CD4-positive, alpha-beta T cell treated with Interleukin-6 for 4 hours (primary cell): ENCODE results near the gene ITPRID1.

Experiments
- DNase-seq: peaks from one replicate; pipeline ENCODE4 v3.0.0-alpha.2; 2020; ENCODE audit warnings: mixed read lengths

ITPRID1 gene

DNA sequence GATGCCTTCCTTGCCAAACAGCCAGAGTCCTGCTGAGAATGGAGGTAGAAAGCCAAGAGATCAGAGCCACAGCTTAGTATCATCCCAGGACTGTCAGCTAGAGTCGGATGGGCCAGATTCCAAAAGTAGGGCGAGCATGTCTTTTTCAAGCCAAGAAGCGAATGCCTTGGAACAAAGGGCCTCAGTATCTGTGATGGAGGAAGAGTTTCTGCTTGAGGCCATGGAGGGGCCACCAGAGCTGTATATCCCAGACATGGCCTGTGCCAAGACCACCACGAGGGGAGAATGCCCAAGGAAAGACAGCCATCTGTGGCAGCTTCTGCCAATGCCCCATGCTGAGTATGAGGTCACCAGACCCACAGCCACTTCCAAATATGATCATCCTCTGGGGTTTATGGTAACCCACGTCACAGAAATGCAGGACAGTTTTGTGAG, 128.8 kb downstream of the ITPRID1 start:
- DNase-seq = no peak

DNA sequence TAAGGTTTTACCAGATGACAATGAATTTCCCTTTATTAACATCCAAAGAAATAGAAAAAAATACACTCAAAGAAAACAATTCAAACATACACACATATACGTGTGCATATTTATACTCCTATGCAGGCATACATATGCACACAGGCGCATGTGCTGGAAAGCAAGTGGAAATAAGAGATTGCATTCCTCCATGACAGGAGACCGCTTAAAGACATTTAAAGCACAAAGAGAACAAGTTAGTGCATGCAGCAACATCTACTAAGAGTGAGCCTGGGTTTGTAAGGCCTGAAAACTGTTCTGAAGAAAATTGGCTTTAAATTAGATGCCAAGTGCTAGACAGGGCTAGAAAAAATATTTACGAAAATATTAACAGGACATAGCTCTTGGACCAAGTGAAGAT, 133.1 kb downstream of the ITPRID1 start:
- no peak for DNase-seq

DNA sequence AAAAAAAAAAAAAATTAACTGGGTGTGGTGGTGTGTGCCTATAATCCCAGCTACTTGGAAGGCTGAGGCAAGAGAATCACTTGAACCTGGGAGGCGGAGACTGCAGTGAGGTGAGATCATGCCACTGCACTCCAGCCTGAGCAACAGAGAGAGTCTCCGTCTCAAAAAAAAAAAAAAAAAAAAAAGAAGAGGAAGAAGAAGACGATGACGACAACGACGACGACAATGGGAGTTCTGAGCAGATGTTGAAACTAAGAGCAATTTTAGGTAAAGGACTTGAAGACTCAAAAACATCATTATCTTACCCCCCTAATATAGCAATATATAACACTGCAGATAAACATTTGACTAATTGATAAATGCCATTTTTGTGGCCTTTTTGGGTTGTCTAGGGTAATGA, 133.6 kb downstream of the ITPRID1 start:
- no peak for DNase-seq

DNA sequence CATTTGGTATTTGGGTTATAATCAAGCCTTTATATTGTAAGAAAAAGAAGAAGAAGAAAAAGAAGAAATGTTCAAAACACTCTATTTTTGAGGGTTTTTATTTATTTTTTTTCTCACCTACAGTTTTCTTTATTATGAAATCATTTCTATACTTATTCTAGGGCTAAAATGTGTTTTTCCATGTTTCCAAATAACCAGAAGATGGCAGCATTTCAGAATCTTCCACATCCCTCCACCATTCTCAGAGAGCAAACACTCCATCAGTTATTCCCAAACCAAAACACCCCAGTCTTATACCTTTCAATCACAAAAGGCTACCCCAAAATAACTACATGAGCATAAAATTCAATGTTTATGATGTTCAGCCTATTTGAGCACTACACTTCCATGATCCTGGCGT, 134.4 kb downstream of the ITPRID1 start:
- no peak for DNase-seq

DNA sequence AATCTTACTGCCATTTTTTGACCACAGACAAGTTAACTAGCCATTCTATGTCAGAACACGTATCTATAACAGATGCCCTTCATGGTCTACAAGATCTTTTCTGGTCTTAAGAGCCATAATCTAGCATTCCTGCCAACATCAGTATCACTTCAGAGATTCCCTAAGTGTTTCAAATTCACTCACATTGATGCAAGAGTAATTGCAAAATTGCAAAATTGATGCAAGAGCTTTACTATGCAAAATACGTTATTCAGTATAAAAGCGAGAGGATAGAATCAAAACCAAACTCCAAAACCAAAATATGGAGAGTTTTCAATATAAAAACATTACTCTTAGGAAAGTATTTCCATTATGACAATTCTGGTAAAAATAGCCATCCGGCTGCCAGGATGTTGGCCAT, 135.0 kb downstream of the ITPRID1 start:
- DNase-seq = no peak

DNA sequence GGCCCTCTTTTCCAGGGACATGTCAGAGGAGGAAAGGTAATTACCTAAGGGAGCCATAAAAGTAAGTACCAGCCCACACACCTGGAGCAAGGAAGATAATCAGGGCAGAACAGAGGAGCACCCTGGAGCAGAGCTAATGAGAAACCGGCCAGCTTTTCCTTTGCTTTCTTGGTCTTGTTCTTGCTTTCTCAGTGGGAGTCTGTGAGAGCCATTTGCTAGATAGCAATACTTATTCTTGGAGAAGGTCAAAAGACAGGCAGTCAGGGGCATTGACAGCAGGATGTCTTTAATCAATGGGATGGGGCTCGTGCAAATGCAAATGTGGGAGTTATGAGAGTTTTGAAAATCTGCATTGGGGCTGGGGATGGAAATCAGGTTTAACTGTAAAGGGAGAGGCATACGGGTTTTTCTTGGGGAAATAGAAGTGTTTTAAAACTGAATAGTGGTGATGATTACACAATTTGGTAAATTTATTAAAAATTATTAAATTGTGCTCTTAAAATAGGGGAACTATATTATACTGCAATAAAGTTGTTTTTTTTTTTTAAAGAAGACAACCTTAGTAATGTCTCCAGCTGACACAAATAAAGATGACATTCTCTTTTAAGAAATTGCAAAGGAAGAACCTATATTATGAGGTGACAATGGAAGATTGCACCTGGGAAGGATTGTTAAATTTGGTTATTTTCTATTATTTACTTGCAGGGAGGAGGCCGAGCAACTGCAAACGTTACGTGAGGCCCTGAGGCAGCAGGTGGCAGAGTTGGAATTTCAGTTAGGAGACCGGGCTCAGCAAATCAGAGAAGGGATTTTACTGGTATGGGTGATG, 137.6 kb downstream of the ITPRID1 start:
- no peak for DNase-seq

DNA sequence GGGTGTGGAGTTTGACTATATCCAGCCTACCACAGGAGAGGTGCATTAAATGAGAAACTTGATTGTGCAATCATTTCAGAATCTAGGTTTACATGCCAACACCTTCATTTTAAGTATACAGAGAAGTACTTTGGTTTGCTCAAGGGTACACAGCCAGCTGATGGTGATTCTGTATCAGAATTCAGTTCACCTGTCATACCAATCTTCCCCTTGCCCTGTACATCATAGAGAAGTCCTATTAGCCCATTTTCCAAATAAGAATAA, 138.1 kb downstream of the ITPRID1 start:
- DNase-seq = no peak

DNA sequence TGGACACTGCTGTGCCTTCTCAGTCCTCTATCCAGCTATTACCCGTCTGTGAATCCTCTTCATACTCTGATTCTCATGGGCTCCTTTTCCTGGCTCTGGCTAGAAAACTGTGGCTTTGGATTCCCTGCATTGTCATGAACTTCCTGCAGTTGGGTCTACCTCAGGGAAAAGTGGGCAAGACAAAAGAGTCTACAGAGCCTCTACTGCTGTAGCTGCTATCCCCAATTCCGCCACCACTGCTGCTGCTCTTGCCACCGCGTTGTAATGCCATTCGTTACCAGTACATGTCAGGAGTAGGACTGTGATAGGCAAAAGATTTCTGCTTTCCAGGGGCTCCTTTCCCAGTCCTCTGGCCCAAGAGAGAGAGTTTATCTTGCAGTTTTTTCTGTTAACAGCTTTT, 149.2 kb downstream of the ITPRID1 start:
- DNase-seq = no peak

DNA sequence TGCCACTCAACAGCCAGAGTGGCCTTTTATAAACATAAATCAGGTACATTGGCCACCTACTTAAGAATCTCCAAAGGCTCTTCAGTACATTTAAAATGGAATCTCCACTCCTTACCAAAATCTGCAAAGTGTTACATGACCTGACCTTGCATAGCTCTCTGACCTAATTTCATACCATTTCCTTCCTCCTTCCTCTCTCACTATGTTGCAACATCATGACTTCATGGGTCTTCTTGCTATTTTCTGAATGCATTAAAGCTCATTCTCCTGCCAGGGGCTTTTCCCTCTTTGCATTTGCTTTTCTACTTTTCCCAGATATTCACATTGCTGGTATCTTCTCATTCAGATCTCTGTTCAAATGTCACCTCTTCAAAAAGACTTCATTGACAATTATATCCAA, 151.0 kb downstream of the ITPRID1 start:
- DNase-seq = no peak

DNA sequence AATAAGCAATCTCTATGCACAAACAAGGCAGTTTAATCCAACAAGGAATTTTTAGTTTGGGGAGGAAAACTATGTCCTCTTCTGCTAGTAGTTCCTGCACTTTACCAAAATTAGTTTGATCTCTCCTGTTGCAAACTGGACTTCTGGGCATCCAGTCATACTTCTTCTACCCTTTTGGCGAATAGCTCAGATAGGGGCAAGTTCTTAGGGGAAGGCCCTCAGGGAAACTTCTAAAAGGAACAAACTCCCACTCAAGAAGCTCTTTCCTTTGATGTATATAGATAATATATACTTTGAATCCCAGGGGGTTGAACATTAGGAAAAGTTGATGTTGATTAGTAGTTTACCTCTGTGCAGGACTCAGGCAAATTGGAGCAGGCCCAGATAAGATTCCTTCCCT, 151.7 kb downstream of the ITPRID1 start:
- no peak for DNase-seq

DNA sequence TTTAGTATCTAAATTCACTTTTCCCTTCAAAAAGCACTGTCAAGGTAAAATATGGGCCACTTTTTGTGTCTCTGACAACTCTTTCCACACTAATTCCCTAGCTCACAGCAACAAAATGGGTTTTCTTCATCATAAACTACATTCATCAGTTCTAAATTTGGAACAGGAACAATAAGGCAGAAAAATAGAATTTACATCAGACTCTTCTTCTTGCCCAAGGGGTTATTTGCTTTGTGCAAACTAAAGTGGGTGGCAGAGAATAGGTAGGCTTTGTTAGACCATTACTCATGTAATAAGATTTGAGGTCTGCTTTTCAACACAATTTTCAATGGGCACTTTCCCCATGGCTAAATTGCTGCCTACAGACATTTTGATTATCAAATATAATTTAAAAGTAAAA, 155.6 kb downstream of the ITPRID1 start:
- DNase-seq = no peak

DNA sequence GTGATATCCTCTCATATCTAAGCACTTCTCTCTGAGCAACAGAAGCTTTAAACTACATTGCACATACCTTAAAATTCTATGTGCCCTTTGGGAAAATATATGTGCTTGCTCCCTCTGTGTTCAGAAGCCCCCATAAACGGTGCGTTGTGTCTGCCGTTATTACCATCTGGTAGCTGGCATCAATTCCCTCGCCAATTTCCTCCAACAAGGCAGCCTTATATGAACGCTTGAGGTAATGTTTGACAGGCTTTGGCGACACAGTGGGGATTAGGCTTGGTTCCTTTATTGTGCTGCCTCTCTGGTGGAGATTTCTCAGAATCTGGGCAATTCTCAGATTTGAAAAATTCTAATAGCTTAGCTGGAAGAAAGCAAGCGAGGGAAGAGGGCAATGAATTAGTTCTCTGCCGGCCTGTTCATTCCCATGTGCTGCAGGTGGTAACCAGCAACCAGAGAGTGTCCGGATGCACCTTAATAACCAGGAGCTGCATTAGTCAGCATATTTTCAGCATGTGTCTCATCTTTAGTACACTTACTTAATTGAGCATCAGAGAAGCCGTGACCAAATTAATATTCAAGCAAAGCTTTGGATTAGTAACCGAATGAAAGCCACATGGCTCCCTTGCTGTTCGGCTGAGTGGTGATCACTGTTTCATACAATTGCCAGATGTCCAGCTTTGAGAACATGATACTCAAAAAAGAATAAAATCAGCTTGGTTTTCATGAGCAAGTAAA, 165.8 kb downstream of the ITPRID1 start:
- no peak for DNase-seq

DNA sequence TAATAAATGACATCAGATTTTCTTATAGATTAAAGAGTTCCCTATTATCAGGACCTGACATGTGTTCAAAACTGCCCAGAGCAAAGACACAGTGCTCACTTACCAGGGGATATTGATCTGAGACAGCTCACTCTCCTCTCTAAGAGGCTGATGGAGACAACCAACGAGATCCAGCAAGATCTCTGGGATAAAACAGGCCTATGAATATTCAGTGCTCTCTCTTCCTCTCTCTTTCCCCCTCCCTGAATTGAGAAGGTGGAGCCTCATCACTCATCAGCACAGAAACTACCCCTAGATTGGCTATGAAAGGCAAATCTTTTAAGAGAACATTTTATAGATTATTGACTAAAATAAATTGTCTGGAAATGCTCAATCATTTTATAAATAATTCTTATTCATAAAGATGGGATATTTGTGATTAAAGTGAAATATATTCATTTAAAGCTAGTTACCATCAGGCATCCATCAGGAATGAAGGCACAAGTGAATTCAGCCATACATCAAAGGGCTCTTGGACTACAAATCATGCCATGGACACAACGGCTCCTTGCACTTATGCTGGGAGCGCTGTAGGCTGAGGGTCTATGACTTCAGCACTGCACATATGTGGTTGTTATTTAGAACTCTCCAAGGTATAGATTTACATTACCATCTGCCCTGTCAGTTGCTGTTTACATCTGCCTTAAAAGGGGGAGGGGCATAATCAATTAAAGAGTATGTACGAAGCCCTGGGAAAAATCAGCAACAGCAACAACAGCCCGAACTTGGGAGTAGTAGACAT, 169.7 kb downstream of the ITPRID1 start:
- DNase-seq = no peak

DNA sequence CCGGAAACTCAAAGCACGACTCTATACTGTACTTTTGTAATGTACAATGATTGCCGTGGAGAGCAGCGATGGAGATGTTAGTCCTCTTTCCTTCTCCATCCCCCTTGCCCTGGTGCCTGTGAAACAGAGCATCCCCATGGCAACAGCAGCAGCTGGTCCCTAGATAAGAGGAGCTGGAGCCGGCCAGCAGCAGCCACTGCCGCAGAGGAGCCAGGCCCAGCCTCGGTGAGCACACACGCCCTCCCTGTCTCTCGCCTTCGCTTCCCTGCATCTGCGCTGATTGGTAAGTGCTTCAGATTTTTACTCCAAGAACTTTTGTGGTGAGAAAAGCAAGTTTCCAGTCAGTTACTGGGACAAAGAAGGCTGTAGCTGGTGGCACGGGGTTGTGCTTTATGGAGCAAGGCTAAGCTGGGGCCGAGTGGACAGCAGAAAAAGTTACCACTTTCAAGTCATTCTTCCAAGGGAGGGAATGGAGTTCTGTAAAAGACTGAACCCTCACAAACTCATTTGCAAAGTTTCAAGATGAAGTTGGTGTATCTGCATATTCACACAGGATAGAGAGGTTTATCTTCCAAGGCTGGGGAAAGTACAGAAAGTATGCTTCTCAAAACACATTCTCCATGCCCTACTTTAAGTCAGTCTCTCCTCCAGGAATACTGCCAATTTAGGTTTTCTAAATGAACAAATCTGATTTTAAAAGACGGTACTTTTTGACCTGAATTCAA, 173.3 kb downstream of the ITPRID1 start, which contains the start of gene PPP1R17:
TSS of gene PPP1R17 (plus strand) at position 192 of the 725 bp plus-strand sequence. CDS start 5,227 bp downstream, outside the sequence.
- no peak for DNase-seq

DNA sequence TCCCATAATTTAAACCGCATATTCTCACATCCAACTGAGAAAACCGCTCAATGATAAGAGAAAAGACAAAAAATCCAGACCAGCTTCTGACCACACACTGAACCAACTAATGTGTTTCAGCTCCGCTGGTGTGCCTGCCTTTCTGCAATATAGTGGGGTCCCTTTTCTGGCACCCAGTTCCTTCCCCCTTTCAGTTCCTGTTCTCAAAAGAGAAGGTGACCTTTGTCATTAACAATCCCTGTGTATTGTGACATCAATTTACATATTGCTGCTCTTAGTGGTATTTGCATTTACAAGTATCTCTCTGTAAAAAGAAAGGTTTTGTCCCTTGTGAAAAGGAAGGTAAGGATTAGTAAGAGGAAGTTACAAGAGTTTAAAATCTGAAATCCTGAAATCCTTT, 174.5 kb downstream of the ITPRID1 start:
- no peak for DNase-seq

DNA sequence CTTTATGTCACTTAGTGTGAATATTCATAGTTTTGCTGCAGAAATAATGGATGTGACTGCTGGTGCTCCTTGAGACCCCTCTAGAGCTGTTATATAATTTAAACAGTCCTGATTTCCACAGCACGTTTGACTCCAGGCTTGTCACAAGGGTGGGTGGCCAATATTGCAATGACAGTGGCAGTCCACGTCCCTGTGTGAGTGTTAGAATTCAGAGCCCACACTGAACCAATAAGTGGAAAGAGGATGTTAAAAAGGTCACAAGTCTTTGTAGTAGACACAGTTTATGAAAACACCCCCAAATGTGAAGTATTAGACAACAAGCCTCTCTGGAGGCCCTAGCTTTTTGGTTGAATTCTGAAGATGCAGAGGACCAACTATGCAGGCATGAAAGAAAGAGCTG, 175.1 kb downstream of the ITPRID1 start:
- DNase-seq = no peak

DNA sequence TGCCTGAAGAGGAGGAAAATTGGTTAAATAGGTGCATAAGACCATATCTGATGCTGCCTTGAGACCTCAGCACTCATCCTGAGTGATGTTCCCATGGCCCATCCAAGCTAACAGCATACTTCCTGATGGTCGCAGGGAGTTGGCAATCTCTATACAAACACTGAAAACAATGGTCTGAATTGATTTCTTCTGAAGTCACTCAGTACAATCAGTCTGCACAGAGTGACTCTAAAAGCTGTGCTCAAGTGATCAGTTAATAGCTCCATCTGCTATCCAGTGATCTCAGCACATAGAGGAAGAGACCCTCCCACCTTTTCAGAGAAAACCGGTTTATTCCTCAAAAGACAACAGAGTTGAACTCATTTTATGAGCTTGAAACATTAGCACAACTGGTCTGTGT, 177.0 kb downstream of the ITPRID1 start:
- DNase-seq = no peak

DNA sequence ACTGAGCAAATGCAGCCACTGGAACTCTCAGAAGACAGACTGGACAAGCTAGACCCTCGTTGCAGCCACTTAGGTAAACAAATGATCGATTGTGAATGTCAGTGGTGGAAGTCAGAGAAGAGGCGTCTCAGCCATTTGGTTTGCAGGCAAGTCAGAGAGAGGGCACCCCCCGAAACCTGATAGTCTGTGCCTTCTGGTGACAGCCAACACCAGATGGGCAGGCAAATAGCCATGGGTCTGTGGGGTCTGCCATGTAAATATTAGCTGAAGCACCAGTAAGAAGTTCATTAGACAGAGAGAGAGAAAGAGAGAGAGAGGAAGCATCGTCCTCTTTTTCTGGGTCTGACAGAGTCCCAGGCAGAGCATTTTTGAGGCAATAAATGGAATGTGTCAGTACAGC, 178.6 kb downstream of the ITPRID1 start:
- no peak for DNase-seq

DNA sequence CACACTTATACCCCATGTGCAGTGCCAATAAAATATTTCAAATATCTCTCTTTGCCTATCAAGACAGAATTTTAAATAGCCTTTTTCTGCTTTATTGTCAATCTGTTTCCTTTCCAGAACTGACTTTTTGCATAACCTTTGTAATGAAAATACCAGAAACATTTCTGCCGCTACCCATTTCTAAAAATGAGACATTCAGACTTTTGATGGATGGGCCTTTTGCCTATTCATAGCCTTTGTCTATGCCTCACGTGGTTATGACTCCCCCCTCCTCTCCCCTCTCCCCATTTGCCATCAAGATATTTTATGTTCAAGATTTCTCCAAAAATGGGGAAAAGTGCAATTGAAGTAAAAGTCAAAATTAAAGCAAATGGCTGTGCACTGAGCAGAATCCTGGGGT, 179.0 kb downstream of the ITPRID1 start:
- DNase-seq = no peak

DNA sequence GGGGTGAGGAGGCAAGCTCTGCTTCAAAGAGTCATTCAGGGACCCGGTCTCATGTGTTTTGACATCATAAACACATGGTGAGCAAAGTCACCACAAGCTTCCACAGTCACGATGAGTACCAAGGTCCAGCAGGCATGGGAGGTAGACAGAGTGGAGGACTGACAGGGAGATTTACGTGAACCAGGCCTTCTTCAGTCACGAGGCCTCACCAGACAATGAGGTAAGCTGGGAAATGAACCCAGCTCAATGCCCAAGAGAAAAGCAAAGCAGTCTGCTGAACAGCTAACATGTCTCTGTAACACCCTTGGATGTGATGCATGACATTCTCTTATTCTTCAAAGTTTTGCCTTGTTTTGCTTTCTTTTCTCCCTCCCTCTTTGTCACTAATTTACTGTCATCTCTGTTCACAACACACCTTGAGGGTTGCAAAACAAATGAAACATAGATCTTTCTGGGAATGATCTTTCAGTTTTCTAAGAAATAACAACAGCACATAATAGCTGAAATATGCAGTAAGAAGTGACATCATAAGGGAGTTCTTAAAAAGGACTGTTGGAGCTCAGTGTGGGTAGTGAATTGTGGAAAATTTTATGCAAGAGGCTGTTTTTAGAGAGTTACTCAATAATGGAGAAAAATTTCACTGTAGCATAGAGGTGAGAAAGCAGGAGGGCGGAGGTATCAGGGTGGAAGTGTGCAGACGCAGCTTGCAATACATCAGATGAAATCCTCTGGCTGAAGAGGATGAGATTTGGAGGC, 182.1 kb downstream of the ITPRID1 start:
- no peak for DNase-seq

DNA sequence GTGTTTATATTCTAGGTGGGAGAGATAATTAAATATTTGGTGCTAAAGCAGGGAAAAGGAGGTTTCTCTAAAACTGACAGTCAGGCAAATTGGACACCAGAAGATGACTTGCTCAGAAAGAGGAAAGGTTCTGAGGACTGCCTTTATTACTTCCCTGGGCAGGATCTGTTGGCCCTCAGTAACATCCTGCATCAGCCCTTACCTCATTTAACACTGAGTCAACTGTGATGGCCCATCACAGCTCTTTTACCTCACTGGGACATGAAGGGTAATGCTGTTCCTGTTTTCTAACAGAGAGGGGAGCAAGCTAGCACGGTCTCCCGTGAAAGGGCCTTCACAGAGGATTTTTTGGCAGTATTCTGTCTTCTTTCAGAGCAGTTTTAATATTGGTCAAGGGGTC, 185.2 kb downstream of the ITPRID1 start:
- no peak for DNase-seq

DNA sequence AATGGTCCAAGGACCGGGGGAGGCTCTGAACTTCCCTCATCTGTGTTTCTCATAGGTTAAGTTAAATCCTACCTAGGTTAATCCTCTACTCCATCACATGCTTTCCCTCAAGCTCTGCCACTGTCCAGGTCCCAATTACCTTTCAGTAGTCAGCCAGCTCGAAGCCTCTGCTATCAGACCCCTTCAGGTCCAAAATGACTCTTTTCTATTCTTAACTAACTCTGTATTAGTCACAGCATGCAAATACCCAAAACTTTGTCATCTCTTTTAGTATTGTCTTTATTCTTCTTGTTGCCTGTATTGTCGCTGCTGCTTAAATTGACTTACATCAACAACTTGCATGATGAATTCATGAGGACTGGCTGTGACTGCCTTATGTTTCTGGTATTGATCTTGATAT, 188.5 kb downstream of the ITPRID1 start:
- DNase-seq = no peak
